ENCODE data around the gene WAC. TPM values are rescaled to one million over a fixed set of nuclear protein-coding genes. Genes with fewer than 3 reads are reported as not detected.
"Not testable (repeated sequence)": the region's sequence is repeated elsewhere in the genome, so short reads cannot be mapped to it uniquely, and the experiment has no call there.

Gene WAC
- total RNA-seq, 8 experiments from 2014 or later: 54.6 to 142 (median 76.6) TPM

GRCh38 chr10:28606568-28606967 lies 73.7 kb downstream of the WAC start:
- 17 to 100% (median 83%) methylated on average over 1 to 2 of the region's 2 CpGs for WGBS, 10 experiments
- in situ Hi-C loops (cut with MboI; ENCODE audit: low pct_unique_long_range_greater_than_20kb in 2 of 9, low sequenced_read_pairs in 9 of 9, unreplicated experiment in 9 of 9): no loop called here
- Histone ChIP-seq H3K4me1 (replicated peaks in 1 of 2) (no peaks in the 10 kb centered on the region), H3K4me3 (no peak overlapping the region), H3K27ac (no peak overlapping the region)
- ATAC-seq (replicated peaks in 6 of 8): peak in 3 of 8 experiments; percentile 29 to 59 (median 50)

DNA sequence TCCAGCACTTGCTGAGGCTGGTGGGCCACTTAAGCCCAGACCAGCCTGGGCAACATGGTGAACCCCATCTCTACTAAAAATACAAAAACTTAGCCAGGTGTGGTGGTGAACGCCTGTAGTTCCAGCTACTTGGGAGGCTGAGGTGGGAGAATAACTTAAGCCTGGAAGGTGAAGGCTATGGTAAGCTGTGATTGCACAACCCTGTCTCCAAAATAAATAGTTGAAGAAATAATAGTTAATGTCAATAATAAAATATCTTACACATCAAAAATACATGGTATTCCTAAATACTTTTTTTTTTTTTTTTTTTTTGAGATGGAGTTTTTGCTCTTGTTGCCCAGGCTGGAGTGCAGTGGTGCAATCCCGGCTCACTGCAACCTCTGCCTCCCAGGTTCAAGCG lies 76.7 kb downstream of the WAC start:
- ATAC-seq (replicated peaks in 6 of 8); H3K4me3 ChIP-seq; in situ Hi-C loops (cut with MboI; ENCODE audit: low pct_unique_long_range_greater_than_20kb in 2 of 9, low sequenced_read_pairs in 9 of 9, unreplicated experiment in 9 of 9); H3K4me1 ChIP-seq (replicated peaks in 1 of 2); H3K27ac ChIP-seq: not testable (repeated sequence)
- 50 to 100% (median 75%) methylated on average over 1 to 3 of the region's 3 CpGs; no CpG with 5 or more reads in 6 of the 10 experiments for WGBS, 10 experiments

GRCh38 chr10:28612877-28613276 lies 80.0 kb downstream of the WAC start:
- in situ Hi-C loops (cut with MboI; ENCODE audit: low pct_unique_long_range_greater_than_20kb in 2 of 9, low sequenced_read_pairs in 9 of 9, unreplicated experiment in 9 of 9): no loop called here
- Histone ChIP-seq H3K27ac (no peak overlapping the region), H3K4me3 (no peak overlapping the region), H3K4me1 (replicated peaks in 1 of 2) (no peaks in the 10 kb centered on the region)
- WGBS, 10 experiments: 93 to 100% (median 100%) methylated on average over 2 to 6 of the region's 6 CpGs; no CpG with 5 or more reads in 4 of the 10 experiments
- ATAC-seq (replicated peaks in 6 of 8): no peak

DNA sequence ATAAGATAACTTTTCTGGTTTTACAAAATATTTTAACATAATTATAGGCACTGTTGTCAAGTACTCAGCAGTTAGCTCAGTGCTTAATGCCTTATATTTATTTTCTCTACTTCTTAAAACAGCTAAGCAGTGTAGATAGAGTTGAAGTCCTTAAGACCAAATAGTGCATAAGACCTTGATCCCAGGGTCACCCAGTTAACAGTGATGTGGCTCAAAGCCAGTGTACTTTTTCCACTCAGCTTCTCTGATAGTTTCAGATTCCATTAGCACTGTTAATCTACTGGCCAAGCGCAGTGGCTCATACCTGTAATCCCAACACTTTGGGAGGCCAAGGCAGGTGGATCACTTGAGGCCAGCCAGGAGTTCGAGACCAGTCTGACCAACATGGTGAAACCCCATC lies 83.6 kb downstream of the WAC start:
- Histone ChIP-seq H3K27ac (no peak overlapping the region), H3K4me1 (replicated peaks in 1 of 2) (no peaks in the 10 kb centered on the region), H3K4me3 (no peak overlapping the region)
- no peak for ATAC-seq (replicated peaks in 6 of 8)
- in situ Hi-C loops (cut with MboI; ENCODE audit: low pct_unique_long_range_greater_than_20kb in 2 of 9, low sequenced_read_pairs in 9 of 9, unreplicated experiment in 9 of 9): no loop called here
- 80 to 100% (median 97%) methylated on average over 1 to 2 of the region's 2 CpGs; no CpG with 5 or more reads in 4 of the 10 experiments for WGBS, 10 experiments

- Histone ChIP-seq H3K4me1 (replicated peaks in 1 of 2) (no peaks in the 10 kb centered on the region), H3K27ac (no peak overlapping the region), H3K4me3 (no peak overlapping the region)
- in situ Hi-C loops (cut with MboI; ENCODE audit: low pct_unique_long_range_greater_than_20kb in 2 of 9, low sequenced_read_pairs in 9 of 9, unreplicated experiment in 9 of 9): no loop called here
- 75 to 100% (median 88%) methylated on average over 1 to 4 of the region's 4 CpGs for WGBS, 10 experiments
- ATAC-seq (replicated peaks in 6 of 8): no peak
These were observed 86.5 kb downstream of the WAC start for GRCh38 chr10:28619455-28619854.

DNA sequence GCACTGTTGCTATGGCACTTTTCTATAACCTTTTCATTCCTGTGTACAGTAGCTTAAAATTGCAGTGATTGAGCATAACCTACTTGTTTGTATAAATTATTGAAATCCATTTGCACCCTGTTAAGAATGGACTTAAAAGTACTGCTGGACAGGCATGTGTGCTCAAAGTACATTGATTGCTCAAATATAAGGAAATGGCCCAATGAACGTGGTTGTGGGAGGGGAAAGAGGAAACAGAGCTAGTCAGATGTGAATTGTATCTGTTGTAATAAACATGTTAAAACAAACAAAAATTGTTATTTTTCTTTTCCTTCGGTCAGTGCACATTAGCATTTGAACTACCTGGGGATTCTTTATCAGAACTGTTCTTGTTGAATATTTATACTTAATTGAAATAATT lies 87.3 kb downstream of the WAC start:
- no peak overlapping the region for H3K27ac ChIP-seq
- no peak for ATAC-seq (replicated peaks in 6 of 8)
- in situ Hi-C loops (cut with MboI; ENCODE audit: low pct_unique_long_range_greater_than_20kb in 2 of 9, low sequenced_read_pairs in 9 of 9, unreplicated experiment in 9 of 9): no loop called here
- H3K4me3 ChIP-seq: no peak overlapping the region
- no peaks in the 10 kb centered on the region for H3K4me1 ChIP-seq (replicated peaks in 1 of 2)
- WGBS, 10 experiments: 38 to 100% (median 86%) methylated on average over 1 to 2 of the region's 2 CpGs; no CpG with 5 or more reads in 1 of the 10 experiments

- ATAC-seq (replicated peaks in 6 of 8): no peak
- Histone ChIP-seq H3K27ac (no peak overlapping the region), H3K4me3 (no peak overlapping the region), H3K4me1 (replicated peaks in 1 of 2) (peaks cover 0 to 3% of the 10 kb centered on the region in 2 donors)
- WGBS, 10 experiments: 80 to 100% (median 96%) methylated on average over 1 to 7 of the region's 7 CpGs
- in situ Hi-C loops (cut with MboI; ENCODE audit: low pct_unique_long_range_greater_than_20kb in 2 of 9, low sequenced_read_pairs in 9 of 9, unreplicated experiment in 9 of 9): no loop called here
These were observed 90.6 kb downstream of the WAC start for GRCh38 chr10:28623483-28623882.

DNA sequence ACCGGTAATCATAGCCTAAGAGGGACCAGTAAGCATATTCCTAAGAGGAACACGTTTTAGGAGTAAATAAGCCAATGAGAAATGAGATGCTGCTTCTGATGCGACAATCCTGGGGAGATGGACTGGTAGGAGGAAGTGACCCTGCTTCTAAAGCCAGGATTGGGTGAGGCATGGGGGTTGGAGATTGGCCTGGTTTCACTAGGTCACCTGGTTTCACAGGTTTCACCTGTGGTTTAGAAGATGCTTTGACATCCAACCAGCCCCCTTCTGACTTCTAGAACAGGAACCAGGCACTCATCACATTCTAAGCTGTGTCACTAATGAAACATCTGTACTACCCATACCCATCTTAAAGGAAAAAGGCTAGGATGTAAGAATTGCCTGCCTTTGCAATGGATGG lies 91.4 kb downstream of the WAC start:
- H3K27ac ChIP-seq: no peak overlapping the region
- 53 to 100% (median 86%) methylated on average over 1 to 3 of the region's 3 CpGs; no CpG with 5 or more reads in 1 of the 10 experiments for WGBS, 10 experiments
- H3K4me1 ChIP-seq (replicated peaks in 1 of 2): peaks cover 0 to 4% of the 10 kb centered on the region in 2 donors
- in situ Hi-C loops (cut with MboI; ENCODE audit: low pct_unique_long_range_greater_than_20kb in 2 of 9, low sequenced_read_pairs in 9 of 9, unreplicated experiment in 9 of 9): no loop called here
- H3K4me3 ChIP-seq: no peak overlapping the region
- ATAC-seq (replicated peaks in 6 of 8): no peak

- Histone ChIP-seq H3K27ac (no peak overlapping the region), H3K4me1 (replicated peaks in 1 of 2) (peaks cover 0 to 4% of the 10 kb centered on the region in 2 donors), H3K4me3 (no peak overlapping the region)
- in situ Hi-C loops (cut with MboI; ENCODE audit: low pct_unique_long_range_greater_than_20kb in 2 of 9, low sequenced_read_pairs in 9 of 9, unreplicated experiment in 9 of 9): loop anchor here in 2 of 9 experiments (25.0 kb wide), 1 partner anchor 685 kb away; no protein-coding TSS in a partner anchor
- WGBS, 10 experiments: 14 to 100% (median 63%) methylated on average over 1 to 3 of the region's 3 CpGs; no CpG with 5 or more reads in 1 of the 10 experiments
- ATAC-seq (replicated peaks in 6 of 8): peak in 1 of 8 experiments; percentile 6
These were observed 94.2 kb downstream of the WAC start for GRCh38 chr10:28627102-28627501.

DNA sequence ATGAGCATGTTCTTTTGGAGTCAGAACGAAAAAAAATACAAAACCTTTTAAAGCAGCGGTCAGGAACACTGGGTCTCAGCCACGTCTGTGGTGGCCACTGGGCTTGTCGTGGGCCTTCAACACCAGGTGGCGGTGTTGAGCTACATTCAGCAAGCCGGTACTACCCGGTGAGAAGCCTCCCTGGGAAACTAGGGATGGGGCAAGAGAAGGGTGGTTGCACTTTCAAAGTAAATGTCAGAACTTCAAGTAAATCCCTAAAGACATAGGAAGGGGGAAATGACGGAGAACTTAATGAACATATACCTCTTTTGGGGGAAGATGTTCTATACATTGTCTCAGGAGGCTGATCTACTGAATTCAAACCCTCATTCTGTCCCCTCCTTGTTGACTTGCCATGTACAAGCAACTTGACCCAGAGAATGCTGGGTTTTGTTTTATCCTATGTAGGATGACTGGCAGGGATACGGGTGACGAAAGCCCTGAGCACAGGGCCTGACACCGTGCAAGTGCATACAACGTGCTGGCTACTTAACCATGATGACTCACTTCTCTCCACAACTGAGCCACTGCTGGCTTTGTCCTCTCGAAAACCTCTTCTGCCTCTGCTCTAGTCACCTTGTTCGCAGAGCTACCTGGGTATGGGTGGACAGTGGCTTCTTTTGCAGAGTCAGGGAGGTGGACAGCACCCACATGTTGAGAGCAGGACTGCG lies 95.4 kb downstream of the WAC start:
- Histone ChIP-seq H3K4me1 (replicated peaks in 1 of 2) (peaks cover 0 to 4% of the 10 kb centered on the region in 2 donors), H3K4me3 (no peak overlapping the region), H3K27ac (no peak overlapping the region)
- in situ Hi-C loops (cut with MboI; ENCODE audit: low pct_unique_long_range_greater_than_20kb in 2 of 9, low sequenced_read_pairs in 9 of 9, unreplicated experiment in 9 of 9): loop anchor here in 2 of 9 experiments (25.0 kb wide), 1 partner anchor 684 kb away; no protein-coding TSS in a partner anchor
- WGBS, 10 experiments: 0 to 65% (median 31%) methylated on average over 1 to 9 of the region's 15 CpGs; no CpG with 5 or more reads in 1 of the 10 experiments
- peak; percentile 91 to 94 (median 92) for ATAC-seq (replicated peaks in 6 of 8)

DNA sequence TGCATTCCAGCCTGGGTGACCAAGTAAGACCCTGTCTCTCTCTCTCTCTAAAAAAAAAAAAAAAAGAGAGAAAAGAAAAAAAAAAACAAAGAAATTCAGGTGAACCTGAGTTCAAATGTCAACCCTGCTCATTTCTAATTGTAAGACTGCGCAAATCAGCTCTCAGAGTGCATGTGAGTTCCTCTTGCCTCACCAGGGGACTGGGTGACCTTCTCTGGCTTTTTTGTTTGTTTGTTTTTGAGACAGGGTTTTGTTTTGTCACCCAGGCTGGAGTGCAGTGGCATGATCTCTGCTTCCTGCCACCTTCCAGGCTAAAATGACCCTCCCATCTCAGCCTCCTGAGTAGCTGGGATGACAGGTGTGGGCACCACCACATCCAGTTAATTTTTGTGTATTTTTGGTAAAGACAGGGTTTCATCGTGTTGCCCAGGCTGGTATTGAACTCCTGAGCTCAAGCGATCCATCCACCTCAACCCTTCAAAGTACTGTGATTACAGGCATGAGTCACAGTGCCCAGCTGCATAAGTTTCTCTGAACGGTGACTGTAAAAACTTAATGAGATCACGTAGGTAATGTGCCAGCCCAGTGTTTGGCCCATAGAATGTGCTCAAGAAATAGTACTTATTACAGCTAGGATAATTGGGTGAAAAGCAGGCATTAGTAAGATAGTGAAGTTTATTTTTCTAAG lies 99.1 kb downstream of the WAC start:
- 25 to 100% (median 77%) methylated on average over 1 to 5 of the region's 5 CpGs; no CpG with 5 or more reads in 1 of the 10 experiments for WGBS, 10 experiments
- Histone ChIP-seq H3K4me3 (no peak overlapping the region), H3K4me1 (replicated peaks in 1 of 2) (peaks cover 0 to 4% of the 10 kb centered on the region in 2 donors), H3K27ac (no peak overlapping the region)
- in situ Hi-C loops (cut with MboI; ENCODE audit: low pct_unique_long_range_greater_than_20kb in 2 of 9, low sequenced_read_pairs in 9 of 9, unreplicated experiment in 9 of 9): loop anchor here in 2 of 9 experiments (25.0 kb wide), 1 partner anchor 680 kb away; no protein-coding TSS in a partner anchor
- ATAC-seq (replicated peaks in 6 of 8): peak in 1 of 8 experiments; percentile 7

DNA sequence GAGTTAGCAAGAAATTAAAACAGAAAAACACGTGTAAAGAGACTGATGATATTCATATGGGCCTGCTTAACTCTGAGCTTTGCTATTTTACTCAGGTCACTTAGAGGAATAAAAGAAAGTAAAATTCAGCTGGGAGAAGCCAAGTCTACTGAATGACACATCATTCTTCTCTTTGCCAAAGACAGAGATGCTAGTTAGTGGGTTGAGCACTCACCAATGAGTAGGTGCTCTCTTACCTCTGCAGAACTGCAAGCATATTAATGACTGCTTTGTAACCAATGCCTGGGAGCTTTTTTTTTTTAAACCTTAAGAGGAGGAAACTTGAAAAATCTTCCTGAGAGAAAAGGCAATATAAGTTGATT lies 99.6 kb downstream of the WAC start:
- in situ Hi-C loops (cut with MboI; ENCODE audit: low pct_unique_long_range_greater_than_20kb in 2 of 9, low sequenced_read_pairs in 9 of 9, unreplicated experiment in 9 of 9): loop anchor here in 2 of 9 experiments (25.0 kb wide), 1 partner anchor 680 kb away; no protein-coding TSS in a partner anchor
- WGBS, 10 experiments: 0 to 89% (median 73%) methylated on average over 1 of the region's 1 CpG; no CpG with 5 or more reads in 3 of the 10 experiments
- Histone ChIP-seq H3K4me1 (replicated peaks in 1 of 2) (peaks cover 0 to 4% of the 10 kb centered on the region in 2 donors), H3K4me3 (no peak overlapping the region), H3K27ac (no peak overlapping the region)
- no peak for ATAC-seq (replicated peaks in 6 of 8)

DNA sequence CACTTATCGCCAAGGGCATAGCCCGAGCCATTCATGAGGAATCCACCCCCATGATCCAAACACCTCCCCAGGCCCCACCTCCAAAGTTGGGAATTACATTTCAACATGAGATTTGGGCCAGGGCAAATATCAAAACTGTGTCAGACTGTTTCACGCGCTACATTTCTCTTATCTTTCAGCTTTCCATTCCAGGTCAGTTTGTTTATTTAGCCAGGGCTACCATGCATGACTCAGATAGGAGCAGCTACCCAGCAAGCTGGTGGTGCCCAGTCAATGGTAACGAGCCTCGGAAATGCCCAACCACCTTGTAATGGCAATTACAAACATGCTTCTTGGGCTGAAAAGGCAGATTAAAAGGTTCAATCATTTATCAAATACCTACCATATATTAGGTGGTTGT lies 100.8 kb downstream of the WAC start:
- H3K4me3 ChIP-seq: no peak overlapping the region
- ATAC-seq (replicated peaks in 6 of 8): no peak
- in situ Hi-C loops (cut with MboI; ENCODE audit: low pct_unique_long_range_greater_than_20kb in 2 of 9, low sequenced_read_pairs in 9 of 9, unreplicated experiment in 9 of 9): loop anchor here in 2 of 9 experiments (25.0 kb wide), 1 partner anchor 679 kb away; no protein-coding TSS in a partner anchor
- WGBS, 10 experiments: 58 to 96% (median 85%) methylated on average over 1 to 4 of the region's 6 CpGs; no CpG with 5 or more reads in 6 of the 10 experiments
- H3K4me1 ChIP-seq (replicated peaks in 1 of 2): no peaks in the 10 kb centered on the region
- H3K27ac ChIP-seq: no peak overlapping the region
